GM18526 (cell line): ENCODE measurements around the gene PITRM1.

Experiments used
- POLR2A ChIP-seq: IDR thresholded peaks from 3 replicates; pipeline ENCODE4 v1.6.1; 2011; ENCODE audit not compliant: insufficient read length; ENCODE audit errors: extremely low read depth

The PITRM1 gene

DNA sequence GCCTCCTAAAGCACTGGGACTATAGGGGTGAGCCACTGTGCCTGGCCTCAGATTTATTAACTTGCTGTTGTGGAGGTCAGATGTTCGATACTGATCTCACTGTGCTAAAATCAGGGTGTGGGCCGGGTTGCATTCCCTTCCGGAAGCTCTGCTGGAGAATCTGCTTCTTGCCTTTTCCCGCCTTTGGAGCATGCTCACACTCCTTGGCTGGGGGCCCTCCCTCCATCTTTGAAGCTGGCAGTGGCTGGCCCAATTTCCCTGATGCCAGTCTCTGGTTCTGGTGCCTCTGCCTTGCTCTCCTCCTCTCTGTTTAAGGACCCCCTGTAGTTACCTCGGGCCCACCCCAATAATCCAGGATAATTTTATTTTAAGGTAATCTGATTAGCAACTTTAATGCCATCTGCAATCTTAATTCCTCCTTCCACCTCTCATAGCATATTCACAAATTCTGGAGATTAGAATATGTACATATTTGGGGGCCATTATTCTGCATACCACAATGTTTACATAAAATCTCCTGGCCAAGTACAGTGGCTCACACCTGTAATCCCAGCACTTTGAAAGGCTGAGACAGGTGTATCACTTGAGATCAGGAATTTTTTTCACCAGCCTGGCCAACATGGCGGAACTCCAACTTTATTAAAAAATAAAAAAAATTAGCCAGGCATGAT, 7.9 kb upstream of the PITRM1 start:
- no peak for TF ChIP-seq POLR2A

GRCh38 chr10:3179174-3179573, 6.6 kb upstream of the PITRM1 start:
- TF ChIP-seq POLR2A = no peak

- TF ChIP-seq POLR2A = no peak
Observed at GRCh38 chr10:3178042-3178441, 5.5 kb upstream of the PITRM1 start.

DNA sequence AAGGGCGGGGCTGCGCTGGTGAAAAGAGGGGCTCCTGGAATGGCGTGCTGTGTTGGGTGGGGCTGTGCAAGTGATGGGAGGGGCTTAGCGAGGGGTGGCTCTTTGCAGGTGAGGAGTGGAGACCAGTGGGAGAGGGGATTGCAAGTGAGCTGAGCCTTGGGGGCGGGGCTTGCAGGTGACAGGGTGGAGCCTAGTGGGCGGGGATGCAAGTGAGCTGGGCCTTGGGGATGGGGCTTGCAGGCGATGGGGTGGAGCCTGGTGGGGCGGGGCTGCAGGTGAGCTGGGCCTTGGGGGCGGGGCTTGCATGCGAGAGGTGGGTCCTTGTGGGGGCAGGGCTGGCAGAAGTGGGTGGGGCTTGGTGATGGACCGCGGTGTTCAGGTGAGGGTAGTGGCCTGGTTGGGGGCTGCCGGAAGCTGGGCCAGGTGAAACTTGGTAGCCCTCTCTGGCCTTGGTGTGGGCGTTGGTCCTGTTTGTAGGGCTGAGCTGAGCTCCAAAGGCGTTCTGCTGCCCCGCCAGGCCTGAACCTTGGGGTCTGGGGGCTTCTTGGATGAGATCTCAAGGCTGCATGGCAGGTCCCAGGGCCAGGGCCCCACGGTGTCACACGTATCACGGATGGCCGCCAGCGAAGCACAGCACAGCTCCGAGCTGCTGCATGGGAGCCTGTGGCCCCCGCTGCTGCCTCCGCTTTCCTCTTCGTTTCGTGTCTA, 743 bp upstream of the PITRM1 start:
- no peak for TF ChIP-seq POLR2A

DNA sequence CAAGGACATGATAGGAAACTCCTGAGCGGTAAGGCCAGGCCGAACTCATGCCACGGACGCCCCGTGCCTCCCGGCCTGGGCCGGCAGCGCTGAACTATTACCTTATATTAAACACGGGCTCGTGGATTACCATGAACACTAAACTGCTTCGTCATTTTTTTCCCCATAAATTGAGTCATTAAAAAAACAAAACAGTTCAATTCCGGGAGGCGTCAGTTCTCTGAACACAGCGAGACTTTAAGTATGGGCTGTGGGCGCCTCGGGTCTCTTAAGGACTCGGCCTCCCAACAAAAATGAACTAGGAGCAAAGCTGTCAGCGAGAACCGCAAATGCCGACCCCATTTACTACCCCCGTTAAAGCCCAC, 519 bp downstream of the PITRM1 start:
- TF ChIP-seq POLR2A = no peak

DNA sequence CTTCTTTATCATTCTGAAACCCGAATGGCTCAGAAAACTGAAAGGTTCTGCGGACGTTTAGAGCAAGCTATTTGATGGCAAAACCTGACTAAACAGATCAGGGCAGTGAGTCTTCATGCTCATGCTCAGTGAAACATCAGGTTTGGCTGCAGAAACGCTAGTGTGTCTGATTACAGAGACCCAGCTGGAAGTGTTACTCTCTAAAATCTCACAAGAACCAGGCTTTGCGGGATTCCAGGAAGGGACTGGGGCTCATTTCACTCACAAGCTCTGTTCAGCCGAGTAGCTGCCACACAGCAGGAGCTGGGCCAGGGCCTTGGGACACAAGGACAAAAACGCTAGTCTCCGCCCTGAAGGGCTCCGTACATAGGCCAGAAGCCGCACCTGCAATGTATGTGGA, 2.9 kb downstream of the PITRM1 start:
- TF ChIP-seq POLR2A = no peak

- TF ChIP-seq POLR2A = no peak
Observed at GRCh38 chr10:3169271-3169670, 3.3 kb downstream of the PITRM1 start.

GRCh38 chr10:3167611-3168330, 4.8 kb downstream of the PITRM1 start:
- no peak for TF ChIP-seq POLR2A

GRCh38 chr10:3166496-3167290, 5.9 kb downstream of the PITRM1 start:
- TF ChIP-seq POLR2A = no peak

GRCh38 chr10:3165196-3165595, 7.4 kb downstream of the PITRM1 start:
- no peak for TF ChIP-seq POLR2A

DNA sequence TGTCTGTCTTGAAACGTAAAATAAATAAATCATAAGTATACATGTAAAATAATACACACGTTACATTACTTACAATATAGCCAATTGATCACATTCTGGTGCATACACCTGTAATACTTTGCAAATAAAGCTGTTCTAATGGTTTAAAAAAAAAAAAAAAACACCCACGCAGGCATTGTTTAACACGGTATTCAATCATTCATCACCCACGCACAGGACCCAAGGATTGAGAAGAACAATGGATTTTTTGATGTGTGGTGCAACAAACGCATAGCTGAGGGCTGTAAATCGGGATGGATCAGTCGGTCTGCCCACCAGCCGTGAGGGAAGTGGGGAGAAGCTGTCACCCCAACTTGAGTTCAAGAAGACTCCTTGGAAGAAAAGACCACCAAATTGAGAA, 8.7 kb downstream of the PITRM1 start:
- TF ChIP-seq POLR2A = no peak

- no peak for TF ChIP-seq POLR2A
Observed at GRCh38 chr10:3162533-3162932, 10.0 kb downstream of the PITRM1 start.

DNA sequence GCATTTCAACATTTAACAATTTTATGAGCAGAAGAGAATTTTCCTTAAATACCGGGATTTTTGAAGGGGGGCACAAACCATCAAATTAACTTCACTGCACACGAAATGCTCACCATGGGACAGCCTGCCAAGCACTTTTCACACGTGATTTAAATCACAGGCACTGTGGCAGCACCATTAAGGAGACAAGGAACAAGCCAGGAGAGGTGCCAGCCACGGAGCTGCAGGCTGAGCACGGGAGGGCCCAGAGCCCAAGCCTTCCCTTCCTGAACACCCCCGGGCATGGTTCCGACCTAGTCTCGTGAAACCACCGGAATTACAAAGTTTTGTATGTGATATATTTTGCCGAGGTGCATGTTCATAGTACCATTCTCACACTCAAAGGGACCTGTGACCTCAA, 13.4 kb downstream of the PITRM1 start:
- no peak for TF ChIP-seq POLR2A

DNA sequence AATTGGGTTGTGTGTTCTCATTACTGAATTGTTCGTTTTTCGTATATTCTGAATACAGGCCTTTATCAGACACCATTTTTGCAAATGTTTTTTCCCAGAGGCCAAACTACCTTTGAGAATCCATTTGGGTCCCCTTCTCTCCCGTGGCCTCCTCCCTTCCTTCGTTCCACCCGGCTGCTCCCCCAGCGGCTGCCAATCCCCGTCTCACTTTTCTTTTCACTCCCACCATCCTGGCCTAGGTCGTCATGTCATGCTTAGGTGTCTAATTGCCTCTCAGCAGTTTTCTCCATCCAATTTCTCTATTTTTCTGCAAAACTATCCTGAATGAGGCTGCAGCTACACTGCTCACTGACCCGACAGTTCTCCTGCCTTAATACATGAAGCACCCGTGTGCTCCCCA, 17.9 kb downstream of the PITRM1 start:
- no peak for TF ChIP-seq POLR2A

DNA sequence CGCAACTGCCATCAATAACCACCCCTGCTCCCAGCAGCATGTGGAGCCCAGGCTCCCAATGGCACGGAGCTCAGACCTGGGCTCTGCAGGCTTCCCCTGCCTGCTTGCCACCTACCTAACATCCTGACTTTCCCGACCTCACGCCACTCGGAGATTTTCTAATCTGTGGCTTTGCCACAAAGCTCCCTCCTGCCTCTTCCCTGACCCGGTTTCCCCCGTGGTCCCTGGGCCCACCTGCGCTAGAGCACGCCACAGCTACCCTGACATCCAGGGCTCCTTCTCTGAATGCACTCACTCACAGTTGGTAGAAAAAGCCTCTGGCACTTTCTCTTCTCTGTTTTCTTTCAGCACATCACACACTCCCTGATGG, 20.0 kb downstream of the PITRM1 start:
- TF ChIP-seq POLR2A = no peak
